Posterior cingulate gyrus (tissue), 11 donors: ENCODE results near the gene POU3F4.
A peak's percentile ranks its signal among the peaks of the same experiment; 100 is the strongest.

ENCODE experiments used
- DNase-seq, 10 donors: peaks; one replicate each; pipeline versions ENCODE4 v3.0.0 to v3.0.0-alpha.2; 2020 to 2021; ENCODE audit warnings: mixed read lengths in 3 of 10
- intact Hi-C: fragments of 100-400 bp; cut with DNase I; formaldehyde crosslinking; loops from one replicate; pipeline ENCODE4 v1.15.1; 2023

The POU3F4 gene

DNA sequence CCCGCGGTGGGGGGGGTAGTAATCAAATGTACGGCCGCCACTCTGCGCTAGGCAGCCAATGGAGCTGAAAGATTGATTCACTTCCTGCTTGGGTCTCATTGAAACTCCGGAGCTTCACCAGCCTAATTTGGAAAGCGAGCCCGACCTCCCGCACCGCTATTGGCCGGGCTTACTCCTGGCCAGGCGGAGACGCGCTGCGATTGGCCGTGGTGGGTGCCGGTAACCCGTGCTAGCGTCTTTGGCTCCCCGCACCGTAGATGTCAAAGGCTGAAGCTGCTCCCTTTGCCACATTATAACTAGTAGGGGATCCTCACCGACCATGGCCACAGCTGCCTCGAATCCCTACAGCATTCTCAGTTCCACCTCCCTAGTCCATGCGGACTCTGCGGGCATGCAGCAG is at the start of gene POU3F4:
Gene POU3F4 (plus strand): TSS at position 285 of the 400 bp plus-strand sequence. CDS start 35 bp downstream, at position 320.
- peak; percentile 32 to 88 (median 54) for DNase-seq
- intact Hi-C loops = no loop called here

DNA sequence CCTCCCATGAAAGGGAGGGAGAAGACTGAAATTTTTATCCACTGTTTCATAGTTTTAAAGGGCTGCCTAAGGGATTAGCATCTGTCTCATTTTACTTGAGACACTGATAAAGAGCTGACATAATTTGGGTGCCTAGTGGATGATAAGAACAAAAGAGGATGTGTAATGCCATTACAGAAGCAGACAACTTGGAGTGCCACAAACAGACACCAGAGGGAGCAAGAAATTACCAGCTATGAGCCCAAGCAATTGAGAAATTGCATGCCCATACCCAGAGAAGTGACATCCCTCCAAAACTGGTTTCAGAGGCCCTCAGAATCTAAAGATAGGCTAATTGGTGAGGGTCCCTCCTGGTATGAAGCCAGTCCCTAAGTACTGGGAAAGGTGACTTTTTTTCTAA is 38.5 kb upstream of the POU3F4 start:
- intact Hi-C loops = no loop called here
- peak in 3 of 10 donors; percentile 3 to 22 (median 7) for DNase-seq

DNA sequence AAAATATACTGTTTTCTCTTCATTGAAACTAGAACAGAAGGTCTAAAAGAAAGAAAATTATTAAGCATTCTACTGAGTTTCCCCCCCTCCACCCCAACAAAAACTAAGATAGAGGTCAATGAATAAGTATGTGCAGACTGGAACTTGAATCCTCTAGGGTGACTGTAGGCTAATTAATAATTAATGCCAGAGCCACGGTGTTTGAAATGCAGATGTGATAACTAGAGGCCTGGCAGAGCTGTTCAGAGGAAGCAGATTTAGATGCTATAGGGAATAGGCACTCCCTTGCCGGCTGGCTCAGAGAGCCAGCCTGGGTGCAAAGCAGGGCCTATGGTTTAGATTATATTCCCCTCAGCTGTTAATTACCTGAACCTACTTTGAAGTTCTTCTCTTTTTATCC is 12.2 kb upstream of the POU3F4 start:
- DNase-seq = no peak
- intact Hi-C loops = no loop called here

DNA sequence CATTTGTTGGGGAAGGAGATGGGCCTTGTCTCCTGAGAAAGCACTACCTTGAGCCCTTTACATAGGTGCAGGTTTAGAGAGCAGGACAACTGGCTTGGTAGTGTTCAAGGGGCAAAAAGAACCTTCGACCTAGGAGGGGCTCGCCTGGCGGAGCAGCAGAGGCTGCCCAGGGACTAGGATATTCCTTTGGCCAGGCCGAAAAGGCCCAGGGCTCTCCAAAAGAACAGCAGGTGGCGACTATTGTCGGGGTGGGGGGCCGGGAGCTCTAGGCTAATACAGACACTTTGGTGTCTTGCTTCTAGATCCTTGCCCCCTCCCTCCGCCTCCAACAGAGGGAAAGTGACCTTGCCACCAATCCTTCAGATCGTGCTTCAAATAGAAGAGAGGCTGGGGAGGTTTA is 7.1 kb upstream of the POU3F4 start:
- intact Hi-C loops = no loop called here
- no peak for DNase-seq

DNA sequence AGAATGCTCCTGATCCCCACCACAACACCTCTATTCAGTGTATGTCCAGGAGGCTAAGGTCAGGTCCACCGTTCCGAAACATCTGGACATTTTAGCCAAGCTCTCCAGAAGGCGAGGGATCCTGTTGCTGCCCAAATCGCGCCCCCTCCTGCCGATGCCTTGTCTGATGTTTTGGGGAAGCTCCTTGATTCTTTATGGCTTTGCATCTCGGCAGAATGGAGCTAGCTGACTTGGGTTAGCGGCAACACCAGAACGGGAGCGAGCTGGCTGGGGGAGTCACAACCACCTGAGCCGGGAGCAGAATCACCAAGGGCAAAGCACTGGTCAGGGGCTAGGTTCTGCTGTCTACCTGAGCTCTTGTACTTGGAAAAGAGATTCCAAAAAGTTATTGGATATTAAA is 6.6 kb upstream of the POU3F4 start:
- peak in 1 of 10 donors; percentile 64 for DNase-seq
- intact Hi-C loops = no loop called here

DNA sequence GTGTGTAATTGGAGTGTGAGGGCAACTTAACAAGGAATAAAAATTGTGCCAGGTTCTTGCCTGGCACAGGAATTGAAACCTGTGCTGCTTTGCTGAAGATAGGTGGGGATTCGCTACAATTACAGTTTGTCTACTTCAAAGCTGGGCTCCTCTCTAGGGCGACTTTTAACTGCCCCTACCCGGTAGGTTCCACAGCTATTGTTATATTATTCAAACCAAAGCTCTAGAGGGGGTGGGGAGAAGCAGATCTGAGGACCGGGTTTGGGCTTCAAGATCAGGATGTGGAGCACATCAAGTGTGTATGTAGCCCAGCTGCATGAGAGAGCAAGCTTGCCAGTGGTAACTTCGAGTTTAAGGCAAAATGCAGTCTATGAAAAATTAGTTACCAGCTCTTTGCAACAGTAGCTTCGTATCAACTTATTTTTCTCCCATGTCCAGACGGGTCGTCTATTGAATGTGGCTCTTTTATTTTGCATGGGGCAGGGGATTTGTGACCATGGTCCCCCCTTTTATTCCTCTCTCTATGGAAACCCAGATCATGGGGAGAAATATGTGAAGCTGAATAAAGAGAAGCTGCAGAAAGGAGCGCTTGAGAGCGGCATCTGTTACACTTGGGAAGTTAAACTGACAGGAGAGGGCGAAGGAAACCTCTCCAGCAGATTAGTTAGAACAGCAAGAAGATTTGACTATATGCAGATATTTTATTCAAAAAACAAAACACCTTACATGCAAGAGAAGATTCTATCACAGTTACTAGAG is 3.2 kb upstream of the POU3F4 start:
- intact Hi-C loops = no loop called here
- DNase-seq = no peak

DNA sequence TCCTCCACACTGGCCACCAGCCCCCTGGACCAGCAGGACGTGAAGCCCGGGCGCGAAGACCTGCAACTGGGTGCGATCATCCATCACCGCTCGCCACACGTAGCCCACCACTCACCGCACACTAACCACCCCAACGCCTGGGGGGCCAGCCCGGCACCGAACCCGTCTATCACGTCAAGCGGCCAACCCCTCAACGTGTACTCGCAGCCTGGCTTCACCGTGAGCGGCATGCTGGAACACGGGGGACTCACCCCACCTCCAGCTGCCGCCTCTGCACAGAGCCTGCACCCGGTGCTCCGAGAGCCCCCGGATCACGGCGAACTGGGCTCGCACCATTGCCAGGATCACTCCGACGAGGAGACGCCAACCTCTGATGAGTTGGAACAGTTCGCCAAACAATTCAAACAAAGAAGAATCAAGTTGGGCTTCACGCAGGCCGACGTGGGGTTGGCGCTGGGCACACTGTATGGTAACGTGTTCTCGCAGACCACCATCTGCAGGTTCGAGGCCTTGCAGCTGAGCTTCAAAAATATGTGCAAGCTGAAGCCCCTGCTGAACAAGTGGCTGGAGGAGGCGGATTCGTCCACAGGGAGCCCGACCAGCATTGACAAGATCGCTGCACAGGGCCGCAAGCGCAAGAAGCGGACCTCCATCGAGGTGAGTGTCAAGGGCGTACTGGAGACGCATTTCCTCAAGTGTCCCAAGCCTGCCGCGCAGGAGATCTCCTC is 600 bp downstream of the POU3F4 start:
- intact Hi-C loops = no loop called here
- DNase-seq = peak in 3 of 10 donors; percentile 67 to 82 (median 69)

DNA sequence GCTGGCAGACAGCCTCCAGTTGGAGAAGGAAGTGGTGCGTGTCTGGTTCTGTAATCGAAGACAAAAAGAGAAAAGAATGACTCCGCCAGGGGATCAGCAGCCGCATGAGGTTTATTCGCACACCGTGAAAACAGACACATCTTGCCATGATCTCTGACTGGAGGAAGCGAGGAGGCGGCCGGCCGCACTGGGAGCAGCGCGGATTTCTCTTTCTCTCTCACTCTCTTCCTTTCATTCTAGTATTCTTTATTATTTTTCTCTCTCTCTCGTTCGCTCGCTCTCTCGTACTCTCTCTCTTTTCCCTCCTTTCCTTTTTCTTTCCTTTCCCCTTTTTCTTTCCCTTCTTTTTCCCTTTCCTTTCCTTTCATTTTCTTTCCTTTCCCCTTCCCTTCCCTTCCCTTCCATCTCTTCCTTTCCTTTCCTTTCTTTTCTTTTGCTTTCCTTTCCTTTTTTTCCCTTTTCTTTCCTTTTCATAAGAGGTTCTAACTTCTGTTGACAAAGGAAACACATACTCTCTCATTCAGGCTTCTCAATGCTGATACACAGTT is 1.2 kb downstream of the POU3F4 start:
- DNase-seq = peak in 1 of 10 donors; percentile 59
- intact Hi-C loops = no loop called here

DNA sequence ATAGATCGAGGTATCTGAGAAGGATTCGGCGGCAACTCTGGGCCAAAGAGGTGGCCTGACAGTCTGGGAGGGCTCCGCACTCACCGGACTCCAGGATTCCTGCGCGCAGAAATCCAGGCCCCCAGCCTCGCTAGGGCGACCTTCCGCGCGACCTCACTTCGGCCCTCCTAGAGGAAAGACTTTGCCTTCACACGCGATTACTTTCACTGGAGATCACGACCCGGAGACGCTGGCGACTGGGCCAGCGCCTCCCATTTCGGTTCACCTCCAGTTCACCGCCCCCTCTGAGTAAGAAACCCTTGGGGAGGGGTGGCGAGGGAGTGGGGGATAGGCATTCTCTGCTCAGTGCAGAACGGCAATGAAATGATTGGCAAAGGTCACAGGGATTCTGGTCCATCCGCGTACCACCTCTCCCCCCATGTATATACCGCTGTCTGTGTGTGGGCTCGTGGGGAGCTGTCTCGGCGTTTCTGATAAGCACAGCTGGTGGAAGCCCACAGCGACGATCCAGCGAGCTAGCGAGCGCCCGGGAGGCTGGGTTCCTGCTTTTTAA is 2.5 kb downstream of the POU3F4 start:
- intact Hi-C loops = no loop called here
- peak in 2 of 10 donors; percentile 60 to 64 for DNase-seq

DNA sequence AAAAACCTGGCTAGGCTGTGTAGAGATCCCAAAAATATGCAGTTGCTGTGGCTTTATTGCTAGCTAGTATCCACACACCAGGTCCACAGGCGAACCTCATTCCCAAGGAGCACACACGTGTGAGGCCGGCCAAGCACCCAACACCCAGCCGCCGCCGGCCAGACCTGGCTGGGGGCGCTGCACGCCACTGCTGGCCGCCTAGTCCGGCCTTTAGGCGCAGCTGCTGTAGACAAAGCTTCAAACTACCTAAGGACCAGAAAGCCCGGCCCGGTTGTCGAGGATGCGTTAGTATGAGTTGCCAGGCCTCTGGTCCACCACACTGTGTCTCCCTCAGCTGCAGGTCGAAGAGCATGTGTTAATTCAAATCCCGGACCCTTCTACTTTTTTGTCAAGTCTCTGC is 3.1 kb downstream of the POU3F4 start:
- peak in 2 of 10 donors; percentile 69 to 81 for DNase-seq
- intact Hi-C loops = no loop called here

DNA sequence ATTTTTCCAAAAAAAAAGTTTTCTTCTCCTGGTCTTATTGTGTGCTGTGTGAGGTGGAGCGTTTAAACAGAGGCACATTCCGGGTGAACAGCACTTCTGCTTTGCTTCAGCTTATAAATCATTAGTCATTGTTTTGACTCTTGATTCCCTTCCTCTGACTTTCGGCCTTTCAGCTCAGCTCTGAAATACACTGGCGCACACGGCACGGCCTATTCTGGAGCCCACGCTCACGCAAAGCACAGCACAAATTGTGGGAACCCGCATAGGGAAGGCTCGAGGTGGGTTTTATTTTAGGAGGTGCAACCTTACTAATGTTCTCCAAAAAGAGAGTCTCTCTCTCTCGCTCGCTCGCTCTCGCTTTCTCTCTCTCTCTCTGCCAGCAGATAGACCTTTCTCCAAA is 4.0 kb downstream of the POU3F4 start:
- intact Hi-C loops = no loop called here
- DNase-seq = no peak

DNA sequence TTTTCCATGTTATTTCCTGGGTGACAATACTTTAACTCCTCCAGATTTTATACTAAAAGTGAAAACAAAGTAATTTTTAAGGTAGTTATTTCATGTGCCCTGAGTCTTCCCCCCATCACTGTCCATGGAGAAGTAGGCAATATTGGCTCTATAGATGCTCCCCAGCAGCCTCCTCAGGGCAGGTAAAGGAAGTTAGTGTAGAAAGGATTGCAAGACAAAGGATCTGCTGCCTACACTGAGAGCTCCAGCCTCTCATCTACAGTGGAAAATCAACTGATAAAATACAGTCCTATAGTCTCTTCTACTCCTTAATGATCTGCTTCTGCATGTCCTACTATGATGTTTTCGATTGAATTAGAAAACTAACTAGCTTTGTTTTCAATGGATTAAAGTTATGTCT is 8.5 kb downstream of the POU3F4 start:
- intact Hi-C loops = no loop called here
- DNase-seq = no peak

DNA sequence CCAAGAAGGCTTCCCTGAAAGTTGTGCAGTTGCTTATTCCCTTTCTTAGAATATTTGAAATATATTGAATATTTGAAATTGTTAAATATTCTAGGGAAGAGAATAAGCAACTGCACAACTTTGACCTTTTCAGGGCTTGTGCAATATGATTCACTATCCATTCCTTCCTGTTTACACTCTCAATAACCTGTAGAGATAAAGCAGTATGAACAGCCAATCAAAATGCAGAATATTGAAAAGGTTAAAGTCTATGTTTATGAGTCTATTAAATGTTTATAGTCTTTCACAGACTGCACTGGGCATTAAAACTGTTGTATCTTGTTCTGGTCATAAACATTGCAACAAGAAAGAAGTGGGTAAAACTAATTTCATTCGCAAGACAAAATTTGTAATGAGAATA is 13.8 kb downstream of the POU3F4 start:
- intact Hi-C loops = no loop called here
- DNase-seq = no peak

DNA sequence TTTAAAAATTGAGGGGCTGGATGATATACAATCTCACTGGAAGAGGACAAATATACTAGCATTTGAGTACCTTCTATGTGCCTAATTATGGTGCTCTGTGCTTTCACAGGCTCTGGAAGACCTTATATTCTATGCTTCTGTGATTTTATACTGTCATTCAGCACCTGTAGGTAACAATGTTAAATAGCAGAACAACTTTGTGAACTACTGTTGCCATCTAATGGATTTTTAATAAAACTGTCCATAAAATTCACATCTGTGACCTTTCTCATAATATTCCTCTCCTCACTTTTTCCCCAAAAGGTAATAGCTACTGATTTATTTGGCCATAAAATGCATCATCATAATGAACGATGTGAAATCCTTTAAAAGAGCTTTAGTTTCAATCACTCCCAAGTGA is 21.9 kb downstream of the POU3F4 start:
- DNase-seq = no peak
- intact Hi-C loops = no loop called here

DNA sequence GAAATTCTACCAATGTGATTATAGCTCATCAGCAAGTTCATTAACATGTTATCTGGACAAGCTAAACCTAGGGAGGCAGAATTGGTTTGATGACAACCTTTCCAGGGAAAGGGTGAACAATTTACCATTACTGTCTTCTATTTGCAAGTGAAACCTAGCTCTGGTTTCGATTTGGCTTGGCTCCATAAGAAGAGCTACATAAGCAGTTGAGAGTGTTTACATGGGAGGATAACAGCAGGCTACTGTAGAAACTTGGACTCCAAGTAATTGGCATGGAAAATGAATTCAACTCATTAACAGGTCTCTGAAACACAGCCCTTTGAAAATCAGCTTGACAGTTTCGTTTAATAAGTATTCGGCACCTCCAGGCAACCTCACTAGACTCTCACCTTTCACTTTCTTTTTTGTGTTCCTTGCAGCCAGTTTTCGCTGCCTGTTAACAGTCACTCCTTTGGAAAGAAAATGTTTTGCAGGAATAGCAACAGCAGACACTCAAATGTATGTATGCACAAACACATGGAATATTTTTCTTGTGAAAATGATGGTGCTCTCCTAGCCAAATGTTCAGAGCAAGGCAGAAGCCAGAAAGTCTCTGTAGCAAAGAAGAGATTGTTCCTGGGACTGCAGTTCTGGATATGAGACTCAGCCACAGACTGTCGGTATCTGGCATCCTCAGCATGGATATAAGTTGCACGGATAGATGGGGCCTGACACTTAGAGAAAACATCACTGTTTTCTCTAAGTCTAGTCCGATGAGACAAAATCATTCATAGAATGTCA is 27.5 kb downstream of the POU3F4 start:
- intact Hi-C loops = no loop called here
- DNase-seq = no peak
